HG02973 (cell line): ENCODE measurements around the gene ACAD11.

Experiments used
- ATAC-seq: cut with Tn5 transposase; IDR thresholded peaks from one replicate; pipeline ENCODE4 v1.9.1; 2021; ENCODE audit warnings: moderate library complexity; ENCODE audit not compliant: unreplicated experiment

ACAD11 gene

GRCh38 chr3:132659365-132660051 is at the start of gene ACAD11:
ACAD11 (minus strand) TSS chr3:132659809; CDS start chr3:132659751, 58 bp downstream.
- peak; percentile 58 for ATAC-seq

DNA sequence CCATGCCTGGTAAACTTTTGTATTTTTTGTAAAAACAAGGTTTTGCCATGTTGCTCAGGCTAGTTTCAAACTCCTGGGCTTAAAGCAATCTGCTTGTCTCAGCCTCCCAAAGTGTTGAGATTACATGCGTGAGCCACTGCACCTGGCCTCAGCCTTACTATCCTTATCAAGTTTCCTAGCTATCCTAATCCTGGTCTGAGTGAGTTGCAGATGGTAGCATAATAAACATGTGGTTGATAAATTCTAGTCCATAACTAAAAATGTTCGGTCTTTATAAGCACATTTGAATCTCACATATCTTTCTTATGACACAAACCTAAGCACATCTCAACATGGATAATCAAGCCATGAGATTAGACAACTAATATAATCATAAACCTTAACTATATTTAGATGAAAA is 44.1 kb upstream of the ACAD11 start:
- ATAC-seq: no peak

DNA sequence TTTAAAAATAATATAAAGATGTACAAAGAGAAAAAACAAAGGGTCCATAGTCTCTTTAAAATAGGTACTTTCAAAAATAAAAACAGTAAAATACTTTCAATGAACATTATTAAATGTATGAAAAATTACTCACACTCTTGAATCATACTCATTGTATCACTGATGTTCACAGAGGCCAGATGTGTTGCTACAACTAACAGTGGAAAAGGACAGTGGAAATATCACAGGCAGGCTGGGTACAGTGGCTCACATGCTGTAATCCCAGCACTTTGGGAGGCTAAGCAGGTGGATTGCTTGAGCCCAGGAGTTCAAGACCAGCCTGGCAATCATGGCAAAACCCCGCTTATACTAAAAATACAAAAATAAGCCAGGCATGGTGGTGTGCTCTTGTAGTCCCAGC is 35.8 kb upstream of the ACAD11 start:
- ATAC-seq: no peak

- ATAC-seq: no peak
These were observed 35.4 kb upstream of the ACAD11 start for GRCh38 chr3:132694991-132695390.

GRCh38 chr3:132690040-132690439 is 30.4 kb upstream of the ACAD11 start:
- no peak for ATAC-seq

- ATAC-seq: no peak
These were observed 22.6 kb upstream of the ACAD11 start for GRCh38 chr3:132682201-132682600.

DNA sequence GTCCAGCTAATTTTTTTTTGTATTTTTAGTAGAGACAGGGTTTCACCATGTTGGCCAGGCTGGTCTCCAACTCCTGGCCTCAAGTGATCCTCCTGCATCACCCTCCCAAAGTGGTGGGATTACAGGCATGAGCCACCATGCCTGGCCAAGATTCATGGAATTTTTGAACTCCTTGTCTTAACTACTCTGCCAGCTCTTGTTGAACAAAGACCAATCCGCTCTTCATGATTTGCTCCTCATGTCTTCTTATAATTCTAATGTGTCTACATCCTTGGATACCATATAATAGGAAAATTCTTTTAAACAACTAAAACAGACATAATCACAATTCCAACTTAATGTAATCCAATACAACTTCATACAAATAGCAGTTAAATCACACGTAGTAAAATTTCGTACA is 21.8 kb upstream of the ACAD11 start:
- no peak for ATAC-seq

- no peak for ATAC-seq
These were observed 20.3 kb upstream of the ACAD11 start for GRCh38 chr3:132679911-132680310.

GRCh38 chr3:132675408-132675807 is 15.8 kb upstream of the ACAD11 start:
- ATAC-seq: no peak

- ATAC-seq: no peak
These were observed 9.7 kb upstream of the ACAD11 start for GRCh38 chr3:132669256-132669777.

- no peak for ATAC-seq
These were observed 5.7 kb upstream of the ACAD11 start for GRCh38 chr3:132665230-132665745.

DNA sequence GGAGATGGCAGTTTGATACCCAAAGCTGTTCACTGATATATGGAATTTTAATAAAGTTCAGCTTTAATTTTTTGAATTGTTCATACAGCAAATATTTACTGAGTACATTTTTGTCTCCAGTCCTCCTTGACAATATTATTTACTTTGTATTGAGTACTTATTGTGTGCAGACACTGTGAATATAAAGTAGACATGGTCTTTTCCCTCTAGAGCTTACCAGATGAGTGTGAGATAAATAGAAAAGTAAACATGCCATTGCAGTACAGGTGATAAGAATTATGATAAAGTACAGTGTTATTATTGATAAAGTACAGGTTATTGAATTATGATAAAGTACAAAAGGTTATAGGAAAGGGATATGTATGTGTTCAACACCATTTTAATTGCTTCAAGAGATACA is 2.6 kb upstream of the ACAD11 start:
- no peak for ATAC-seq

DNA sequence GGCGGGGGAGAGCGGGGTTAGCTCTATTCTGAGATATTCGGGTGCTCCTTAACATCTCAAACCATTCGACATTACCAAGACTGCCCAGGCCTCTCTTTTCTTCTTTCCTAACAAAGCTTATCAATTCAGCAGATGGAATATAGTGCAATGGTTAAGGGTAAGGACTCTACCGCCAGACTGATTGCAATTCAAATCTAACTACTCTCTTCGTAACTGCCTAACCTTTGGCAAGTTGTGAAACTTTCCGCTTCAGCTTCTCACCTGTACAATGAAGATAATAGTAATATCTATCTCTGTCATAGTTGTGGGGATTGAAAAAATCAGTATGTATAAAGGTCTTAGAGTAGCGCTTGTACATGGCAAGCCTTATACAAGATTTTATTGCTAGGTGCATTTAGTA is 1.5 kb upstream of the ACAD11 start:
- ATAC-seq: no peak

DNA sequence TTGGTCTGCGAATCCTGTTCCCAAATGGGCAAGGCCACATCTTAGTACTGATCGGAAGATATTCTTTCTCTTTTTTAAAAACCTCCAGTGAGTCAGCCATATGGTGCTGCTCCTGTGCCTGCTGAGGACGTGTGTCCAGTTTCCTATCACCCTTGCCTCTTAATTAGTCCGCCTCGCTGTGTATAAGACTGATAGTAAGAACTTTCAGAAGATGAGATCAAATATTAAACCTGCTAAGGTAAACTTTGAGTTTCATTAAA is 1.1 kb upstream of the ACAD11 start:
- peak; percentile 5 for ATAC-seq

- peak; percentile 56 for ATAC-seq
These were observed 622 bp upstream of the ACAD11 start, which contains the start of gene UBA5 for GRCh38 chr3:132660052-132660810. UBA5 (plus strand) TSS chr3:132660329; CDS start chr3:132660538, 209 bp downstream.

- ATAC-seq: no peak
These were observed 627 bp downstream of the ACAD11 start for GRCh38 chr3:132659000-132659364.

GRCh38 chr3:132657869-132658747 is 1.5 kb downstream of the ACAD11 start:
- ATAC-seq: no peak

- no peak for ATAC-seq
These were observed 4.1 kb downstream of the ACAD11 start for GRCh38 chr3:132655471-132655870.

DNA sequence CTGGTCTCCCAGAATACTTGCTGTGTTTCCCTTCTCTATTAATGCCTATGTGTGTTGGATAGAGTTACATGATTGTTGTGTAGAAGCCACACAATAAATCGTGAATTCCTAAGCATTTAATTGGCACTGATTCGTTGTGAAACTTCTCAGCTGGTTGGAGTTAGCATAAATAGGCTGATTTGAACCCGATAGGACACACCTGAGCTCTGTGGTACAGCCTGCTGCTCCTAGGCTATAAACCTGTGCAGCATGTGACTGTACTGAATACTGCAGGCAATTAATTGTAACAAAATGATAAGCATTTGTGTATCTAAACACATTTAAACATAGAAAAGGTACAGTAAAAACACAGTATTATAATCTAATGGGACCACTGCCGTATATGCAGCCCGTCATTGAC is 4.9 kb downstream of the ACAD11 start:
- ATAC-seq: no peak

GRCh38 chr3:132654190-132654589 is 5.4 kb downstream of the ACAD11 start:
- no peak for ATAC-seq

DNA sequence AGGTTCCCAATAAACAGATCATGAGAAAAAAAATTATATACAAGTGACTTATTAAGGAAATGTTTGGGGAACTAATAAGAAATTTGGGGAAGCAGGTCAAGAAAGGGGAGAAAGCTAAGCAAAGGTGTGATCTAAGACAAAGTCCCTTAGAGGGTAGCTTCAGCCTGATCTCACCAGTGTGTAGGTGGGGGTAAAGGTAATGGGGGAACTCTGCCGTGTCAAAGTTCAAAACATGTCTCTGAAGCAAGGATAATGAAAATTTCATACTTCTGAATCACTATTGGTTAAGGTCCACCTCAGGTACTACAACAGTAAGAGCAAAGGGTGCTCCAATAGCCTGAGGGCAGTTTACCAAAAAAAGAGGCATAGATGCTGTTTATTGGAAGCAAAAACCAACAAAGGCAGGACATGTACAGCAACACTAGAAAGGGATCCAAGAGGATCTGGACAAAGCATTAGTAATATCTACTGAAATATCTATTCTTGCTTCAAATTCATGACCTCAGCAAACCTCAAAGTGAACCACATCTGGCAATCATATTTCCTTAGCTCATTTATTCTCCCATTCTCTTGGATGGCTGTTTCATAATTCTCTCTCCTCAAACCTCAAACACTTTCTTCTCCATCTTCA is 6.9 kb downstream of the ACAD11 start:
- no peak for ATAC-seq
